ACC112 (cell line): Measurements from ENCODE around the gene BPIFB2.

Experiments
- H2AFZ ChIP-seq: fragments of 200-600 bp; sonication (generic); one replicate; pipeline ENCODE4 v1.6.0; 2017; ENCODE audit warnings: antibody characterized with exemption, low read length; ENCODE audit not compliant: unreplicated experiment
- H3K27ac ChIP-seq: fragments of 200-600 bp; sonication (generic); 2 replicates; pipeline ENCODE4 v1.5.1; 2014; ENCODE audit warnings: low read depth, mild to moderate bottlenecking, antibody characterized with exemption, low read length, moderate library complexity
- H3K27me3 ChIP-seq: fragments of 200-600 bp; sonication (generic); 2 replicates; pipeline ENCODE4 v1.6.1; 2014; ENCODE audit warnings: mild to moderate bottlenecking, antibody characterized with exemption, low read length, moderate library complexity, mixed read lengths; ENCODE audit not compliant: insufficient read depth
- H3K36me3 ChIP-seq: fragments of 200-600 bp; sonication (generic); 2 replicates; pipeline ENCODE4 v1.6.1; 2016; ENCODE audit warnings: mild to moderate bottlenecking, antibody characterized with exemption, low read length, moderate library complexity, mixed read lengths; ENCODE audit not compliant: insufficient read depth
- H3K4me1 ChIP-seq: fragments of 200-600 bp; sonication (generic); one replicate; pipeline ENCODE4 v1.6.1; 2016; ENCODE audit warnings: low read length, mixed read lengths; ENCODE audit not compliant: insufficient read depth, unreplicated experiment, control insufficient read depth
- H3K4me3 ChIP-seq: fragments of 200-600 bp; sonication (generic); 2 replicates; pipeline ENCODE4 v1.5.1; 2014; ENCODE audit warnings: mild to moderate bottlenecking, low read depth, low read length
- H3K79me2 ChIP-seq: fragments of 200-600 bp; sonication (generic); one replicate; pipeline ENCODE4 v1.6.0; 2016; ENCODE audit warnings: low read length; ENCODE audit not compliant: control insufficient read depth, unreplicated experiment, insufficient read depth

The BPIFB2 gene

DNA sequence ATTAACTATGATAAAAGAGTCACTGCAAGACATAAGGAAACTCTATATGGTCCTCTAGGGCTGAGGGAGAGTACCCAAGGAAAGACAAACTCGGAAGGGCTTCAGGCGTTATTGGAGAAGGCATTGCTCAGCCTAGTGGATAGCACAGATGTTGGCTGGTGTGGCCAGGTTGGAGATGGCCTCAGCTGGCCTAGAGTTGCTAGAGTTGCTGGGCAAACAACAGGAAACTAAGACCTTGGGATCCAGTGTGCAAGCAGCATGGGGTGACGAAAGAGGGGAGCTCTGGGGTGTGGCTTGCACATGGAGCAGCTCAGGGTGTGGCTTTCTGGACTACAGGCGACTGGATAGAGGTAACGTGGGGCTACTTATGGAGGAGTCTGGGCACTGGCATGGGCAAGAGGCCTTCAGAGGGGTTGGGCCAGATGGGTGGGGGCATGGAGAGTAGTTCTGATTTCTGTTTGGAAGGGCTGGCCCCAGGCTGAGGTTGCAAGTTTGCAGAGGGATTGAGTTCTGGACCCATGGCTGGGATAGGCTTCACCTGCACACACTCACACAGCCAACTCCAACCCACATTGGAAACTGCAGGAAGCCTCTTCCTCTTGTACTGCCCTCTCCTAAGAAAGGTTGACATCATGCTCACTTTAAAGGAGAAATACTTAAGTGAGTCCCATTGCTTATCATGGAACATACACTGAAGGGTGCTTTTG is 18.7 kb downstream of the BPIFB2 start:
- no peaks in the 10 kb centered on the region for H3K79me2 ChIP-seq
- no peak overlapping the region for H3K4me3 ChIP-seq
- H3K36me3 ChIP-seq: no peaks in the 10 kb centered on the region
- H3K27me3 ChIP-seq: peaks cover 89% of the 10 kb centered on the region
- no peak overlapping the region for H3K27ac ChIP-seq
- H3K4me1 ChIP-seq: no peaks in the 10 kb centered on the region
- no peak overlapping the region for H2AFZ ChIP-seq

DNA sequence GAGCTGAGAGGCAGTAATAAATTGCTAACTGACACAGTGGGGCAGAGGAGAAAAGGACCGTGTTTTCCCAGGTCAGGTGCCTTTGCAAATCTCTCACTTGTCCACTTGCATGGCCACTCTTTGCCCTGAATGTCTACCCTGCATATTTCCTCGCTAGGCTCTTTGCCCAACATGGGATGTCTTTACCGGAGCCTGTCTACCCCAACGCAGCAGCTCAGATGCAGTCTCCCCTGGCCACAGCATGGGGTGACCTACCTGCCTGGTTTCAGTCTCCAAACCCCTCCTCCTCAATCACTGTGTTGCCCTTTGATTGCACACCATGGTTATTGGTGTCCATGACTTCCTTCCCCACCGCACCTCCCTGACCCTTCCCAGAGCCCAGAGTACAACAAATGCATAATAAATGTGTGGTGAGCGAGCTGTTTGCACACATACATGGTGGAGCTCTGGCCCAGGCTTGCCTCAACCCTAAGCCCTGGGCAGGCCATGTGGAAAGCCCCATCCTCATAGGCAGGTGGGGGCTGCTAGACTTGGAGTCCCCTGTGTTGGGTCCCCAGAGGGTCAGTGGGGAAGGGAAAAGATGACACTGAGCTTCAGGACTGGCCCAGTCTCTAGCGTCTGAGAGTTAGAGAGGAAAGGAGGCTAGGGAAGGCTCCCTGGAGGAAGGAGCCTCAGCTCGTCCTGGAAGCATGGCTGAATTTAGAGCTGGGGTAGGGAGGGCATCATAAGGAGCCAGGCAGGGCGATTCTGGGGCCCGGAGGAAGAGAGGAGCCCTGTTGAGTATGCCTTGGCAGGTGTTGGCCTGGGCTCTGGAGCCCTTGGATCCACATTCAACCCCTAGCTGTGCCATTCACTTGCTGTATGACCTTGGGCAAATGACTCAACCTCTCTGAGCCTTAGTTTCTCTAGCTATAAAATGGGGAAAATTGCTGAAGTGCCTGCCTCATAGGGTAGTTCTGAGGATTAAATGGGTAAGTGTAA is 19.6 kb downstream of the BPIFB2 start:
- H3K79me2 ChIP-seq: no peaks in the 10 kb centered on the region
- H3K4me1 ChIP-seq: no peaks in the 10 kb centered on the region

DNA sequence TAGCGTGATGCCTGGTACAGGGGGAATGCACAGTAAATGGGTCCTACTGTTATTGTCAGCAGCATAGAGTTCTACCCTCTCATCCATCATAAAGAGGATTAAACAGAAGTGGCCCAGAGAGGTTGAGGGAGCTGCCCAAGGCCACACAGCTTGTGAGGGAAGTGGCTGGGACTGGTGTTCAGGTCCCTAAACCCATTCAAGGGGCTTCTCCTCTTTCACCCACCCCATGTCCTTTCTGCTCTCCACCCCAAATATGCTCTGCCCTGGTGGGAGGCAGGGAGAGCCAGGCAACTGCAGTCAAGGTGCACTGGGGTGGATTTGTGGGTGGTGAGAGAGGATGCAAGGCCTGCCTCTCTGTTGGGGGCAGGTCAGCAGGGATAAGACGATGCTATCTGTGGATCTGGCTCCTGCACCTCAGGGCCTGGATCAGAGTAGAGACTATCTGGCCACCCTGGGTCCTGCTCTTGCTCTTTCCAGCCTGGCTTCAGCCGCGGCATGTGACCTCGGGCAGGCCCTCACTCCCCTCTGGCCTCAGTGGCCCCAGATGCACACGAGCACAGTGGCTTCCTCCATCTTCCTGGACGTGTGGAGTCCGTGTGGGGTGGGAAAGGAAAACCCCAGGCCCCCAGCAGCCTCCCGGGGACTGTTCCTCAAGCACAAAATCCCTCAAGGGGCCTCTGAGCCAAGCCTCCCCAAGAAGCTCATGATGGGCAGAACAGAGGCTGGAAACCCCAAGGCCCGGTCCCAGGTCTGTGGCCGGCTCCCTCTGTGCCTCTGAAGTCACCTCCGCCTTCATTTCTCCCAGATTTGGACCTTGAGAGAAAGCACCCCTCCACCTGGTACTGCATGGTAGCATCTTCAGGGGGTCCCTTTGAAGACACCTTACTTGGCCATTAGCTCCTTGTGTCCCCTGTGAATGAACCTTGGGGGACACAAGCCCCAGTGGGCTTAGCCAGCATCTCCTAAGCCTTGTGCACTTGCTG is 20.6 kb downstream of the BPIFB2 start:
- H3K36me3 ChIP-seq: no peaks in the 10 kb centered on the region
- no peaks in the 10 kb centered on the region for H3K4me1 ChIP-seq
- H3K27ac ChIP-seq: no peak overlapping the region
- no peak overlapping the region for H3K4me3 ChIP-seq
- H3K79me2 ChIP-seq: no peaks in the 10 kb centered on the region
- peaks cover 85% of the 10 kb centered on the region for H3K27me3 ChIP-seq
- no peak overlapping the region for H2AFZ ChIP-seq

More for the DNA sequence above, 19.6 kb downstream of the BPIFB2 start:
- H3K27ac ChIP-seq: no peak overlapping the region
- H3K36me3 ChIP-seq: no peaks in the 10 kb centered on the region
- H3K27me3 ChIP-seq: peaks cover 90% of the 10 kb centered on the region
- no peak overlapping the region for H3K4me3 ChIP-seq
- no peak overlapping the region for H2AFZ ChIP-seq

DNA sequence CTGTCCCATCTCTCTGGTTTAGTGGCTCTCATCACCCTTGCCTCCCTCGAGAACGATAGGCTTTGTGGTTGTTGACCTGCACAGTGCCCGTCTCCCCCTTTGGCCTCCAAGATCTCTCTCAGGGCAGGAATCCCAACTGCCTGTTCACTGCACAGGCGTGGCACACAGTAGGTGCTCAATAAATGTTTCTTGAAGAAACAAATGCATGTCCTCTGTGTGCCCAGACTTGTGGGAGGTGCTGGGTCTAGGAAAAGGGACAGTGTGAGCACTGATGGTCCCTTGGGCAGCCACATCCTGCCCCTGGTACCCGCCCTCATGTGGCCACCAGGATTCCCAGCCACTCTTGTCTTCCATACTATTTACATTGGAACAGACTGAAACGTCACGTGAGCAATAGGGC is 21.4 kb downstream of the BPIFB2 start:
- Histone ChIP-seq H3K4me1 (no peaks in the 10 kb centered on the region), H3K27ac (no peak overlapping the region), H2AFZ (no peak overlapping the region), H3K4me3 (no peak overlapping the region), H3K36me3 (no peaks in the 10 kb centered on the region), H3K27me3 (peaks cover 87% of the 10 kb centered on the region), H3K79me2 (no peaks in the 10 kb centered on the region)

DNA sequence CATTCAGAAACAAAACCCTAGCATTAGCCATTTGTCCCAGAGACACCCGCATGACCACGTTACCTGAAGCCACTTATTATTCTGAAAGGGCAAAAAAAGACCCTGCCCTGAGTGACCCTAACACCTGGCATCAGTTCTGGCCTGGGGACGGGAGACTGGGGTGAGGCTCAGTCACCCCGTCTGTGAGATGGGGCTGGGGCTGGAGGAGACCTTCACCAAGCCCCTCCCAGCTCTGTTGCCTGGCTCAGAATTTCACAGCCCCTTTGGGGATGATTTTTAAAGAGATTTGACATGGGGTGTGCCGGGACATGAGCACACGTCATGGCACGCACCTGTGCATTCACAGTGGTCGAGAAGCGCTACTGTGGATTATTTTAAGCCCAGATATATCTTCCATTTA is 22.6 kb downstream of the BPIFB2 start:
- no peak overlapping the region for H3K27ac ChIP-seq
- peaks cover 88% of the 10 kb centered on the region for H3K27me3 ChIP-seq
- no peaks in the 10 kb centered on the region for H3K36me3 ChIP-seq
- H3K4me1 ChIP-seq: no peaks in the 10 kb centered on the region
- no peak overlapping the region for H3K4me3 ChIP-seq
- no peaks in the 10 kb centered on the region for H3K79me2 ChIP-seq
- H2AFZ ChIP-seq: no peak overlapping the region

DNA sequence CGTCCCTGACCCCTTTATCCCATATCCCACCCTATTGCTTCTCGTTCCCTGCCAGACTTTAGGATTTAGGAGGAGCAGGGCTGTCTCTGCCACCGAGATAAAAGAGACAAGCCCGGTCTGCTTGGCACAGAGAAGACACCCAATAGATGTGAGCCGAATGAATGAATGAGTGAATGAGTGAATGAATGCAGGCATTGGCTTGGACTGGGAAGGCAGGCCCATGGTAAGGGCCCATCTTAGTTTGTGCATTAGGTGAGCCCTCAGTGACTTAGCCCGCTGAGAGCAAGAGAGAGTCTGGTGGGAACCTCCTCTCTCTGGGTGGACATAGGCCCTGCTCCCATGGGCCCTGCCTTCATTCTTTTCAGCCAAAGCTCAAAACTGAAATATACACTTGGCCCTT is 23.1 kb downstream of the BPIFB2 start:
- Histone ChIP-seq H2AFZ (no peak overlapping the region), H3K4me3 (no peak overlapping the region), H3K27me3 (peaks cover 88% of the 10 kb centered on the region), H3K27ac (no peak overlapping the region), H3K36me3 (no peaks in the 10 kb centered on the region), H3K79me2 (no peaks in the 10 kb centered on the region), H3K4me1 (no peaks in the 10 kb centered on the region)

DNA sequence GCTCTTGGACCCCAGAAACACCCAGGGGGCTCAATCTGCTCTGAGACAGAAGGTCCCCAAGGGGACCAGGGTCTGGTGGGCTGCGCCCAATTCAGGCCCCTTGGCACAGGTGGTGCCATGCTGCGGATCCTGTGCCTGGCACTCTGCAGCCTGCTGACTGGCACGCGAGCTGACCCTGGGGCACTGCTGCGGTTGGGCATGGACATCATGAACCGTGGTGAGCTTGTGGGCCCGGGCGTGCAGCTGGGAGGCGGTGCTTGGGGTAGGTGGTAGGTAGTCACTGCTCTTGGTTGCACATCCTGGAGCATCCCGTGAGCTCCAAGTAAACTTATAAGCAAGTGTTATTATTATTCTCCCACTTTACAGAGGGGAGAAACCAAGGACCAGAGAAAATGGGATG is 24.0 kb downstream of the BPIFB2 start, which contains the start of gene BPIFB6:
Gene BPIFB6 (plus strand): TSS at position 118 of the 400 bp plus-strand sequence. CDS start 0 bp downstream, at position 118.
- Histone ChIP-seq H3K79me2 (no peaks in the 10 kb centered on the region), H2AFZ (no peak within 1 kb of the TSS), H3K4me3 (no peak within 1 kb of the TSS), H3K4me1 (no peaks in the 10 kb centered on the region), H3K36me3 (no peaks in the 10 kb centered on the region), H3K27ac (no peak within 1 kb of the TSS), H3K27me3 (peaks cover 85% of the 10 kb centered on the region)

DNA sequence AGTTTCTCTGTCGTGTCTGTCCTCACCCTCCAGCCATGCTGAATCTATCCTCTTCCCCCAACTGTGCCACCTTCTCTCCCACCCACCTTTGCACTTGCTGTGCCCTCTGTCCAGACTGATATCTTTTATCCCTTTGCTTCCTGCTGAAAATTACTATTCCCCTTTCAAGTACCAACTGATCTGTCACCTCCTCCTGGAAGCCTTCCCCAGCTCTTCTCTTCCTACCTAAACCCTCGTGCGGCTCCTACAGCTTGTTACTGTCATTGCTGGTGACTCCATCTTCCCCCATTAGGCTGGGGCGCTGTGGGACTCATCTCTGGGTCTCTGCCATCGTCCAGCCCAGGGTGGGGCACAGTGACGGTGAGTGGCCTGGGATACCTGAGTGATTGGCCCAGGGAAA is 25.1 kb downstream of the BPIFB2 start:
- no peak overlapping the region for H3K27ac ChIP-seq
- no peaks in the 10 kb centered on the region for H3K4me1 ChIP-seq
- H3K4me3 ChIP-seq: no peak overlapping the region
- no peaks in the 10 kb centered on the region for H3K79me2 ChIP-seq
- peaks cover 84% of the 10 kb centered on the region for H3K27me3 ChIP-seq
- H3K36me3 ChIP-seq: no peaks in the 10 kb centered on the region
- no peak overlapping the region for H2AFZ ChIP-seq

DNA sequence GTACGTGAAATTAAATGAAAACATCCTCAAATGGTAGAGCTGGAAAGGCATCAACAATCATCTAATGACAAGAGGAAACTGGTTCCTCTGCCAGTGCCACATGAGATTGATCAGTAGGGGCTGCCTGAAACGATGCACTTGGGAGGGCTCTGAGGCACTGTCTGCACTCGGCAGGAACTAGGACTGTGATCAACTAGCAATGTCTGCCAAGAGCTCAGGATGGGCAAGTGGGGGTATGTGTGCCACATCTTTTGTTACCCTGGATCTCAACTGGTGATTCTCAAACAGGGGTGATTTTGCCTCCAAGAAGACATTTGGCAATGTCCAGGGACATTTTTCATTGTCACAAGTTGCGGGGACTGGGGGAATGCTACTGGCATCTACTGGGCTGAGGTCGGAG is 25.9 kb downstream of the BPIFB2 start:
- Histone ChIP-seq H3K36me3 (no peaks in the 10 kb centered on the region), H3K4me3 (no peak overlapping the region), H3K27ac (no peak overlapping the region), H3K4me1 (no peaks in the 10 kb centered on the region), H2AFZ (no peak overlapping the region), H3K79me2 (no peaks in the 10 kb centered on the region), H3K27me3 (peaks cover 84% of the 10 kb centered on the region)

DNA sequence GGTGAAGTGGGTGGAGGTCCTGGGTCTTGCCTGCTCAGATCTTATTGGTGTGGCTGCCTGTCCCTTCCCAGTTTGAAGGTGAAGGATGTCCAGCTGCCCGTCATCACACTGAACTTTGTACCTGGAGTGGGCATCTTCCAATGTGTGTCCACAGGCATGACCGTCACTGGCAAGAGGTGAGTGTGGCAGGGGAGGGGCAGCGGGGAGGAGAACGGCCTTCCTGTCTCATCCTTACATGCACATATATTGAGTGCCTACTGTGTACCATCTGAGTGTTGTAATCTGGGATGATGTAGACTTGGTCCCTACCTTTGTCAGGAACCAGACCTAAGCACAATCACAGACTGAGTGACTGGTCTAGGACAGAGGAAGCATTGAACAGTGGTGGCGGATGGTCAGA is 26.6 kb downstream of the BPIFB2 start:
- no peak overlapping the region for H3K4me3 ChIP-seq
- peaks cover 84% of the 10 kb centered on the region for H3K27me3 ChIP-seq

More for the DNA sequence above, 26.6 kb downstream of the BPIFB2 start:
- H3K79me2 ChIP-seq: no peaks in the 10 kb centered on the region
- no peaks in the 10 kb centered on the region for H3K4me1 ChIP-seq
- no peak overlapping the region for H3K27ac ChIP-seq
- H2AFZ ChIP-seq: no peak overlapping the region
- H3K36me3 ChIP-seq: no peaks in the 10 kb centered on the region
